ENCODE data around the gene SLC10A7. TPM values are rescaled to one million over a fixed set of nuclear protein-coding genes. Genes with fewer than 3 reads are reported as not detected.

SLC10A7 gene
- total and polyA plus RNA-seq, 12 donors, result 1.3 to 6.6 (median 4.4) TPM

DNA sequence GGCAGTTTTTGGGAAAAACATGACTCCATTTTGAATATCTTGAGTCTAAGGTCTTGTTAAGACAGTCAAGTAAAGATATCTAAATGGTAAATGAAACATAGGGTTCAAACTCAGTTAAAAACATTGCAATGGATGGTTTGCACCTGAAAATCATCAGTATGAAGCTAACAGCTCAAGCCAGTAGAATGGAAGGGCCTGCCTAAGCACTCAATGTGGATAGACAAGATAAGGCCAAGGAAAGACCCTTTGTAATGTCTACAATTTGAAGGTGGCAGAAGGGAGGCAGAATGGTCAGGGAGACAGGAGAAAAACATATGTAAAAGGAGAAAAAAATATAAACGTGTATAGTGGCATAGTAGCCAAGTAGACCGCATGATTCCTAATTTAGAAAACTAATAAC, 229.2 kb downstream of the SLC10A7 start:
- Histone ChIP-seq H3K27me3 (no peaks in the 10 kb centered on the region), H3K4me1 (peaks cover 0 to 11% (median 0%) of the 10 kb centered on the region in 9 donors), H3K4me3 (no peak overlapping the region), H3K36me3 (peaks cover 0 to 16% (median 0%) of the 10 kb centered on the region in 9 donors), H3K27ac (no peak overlapping the region), H3K9me3 (no peaks in the 10 kb centered on the region)
- TF ChIP-seq, protein P1, sequence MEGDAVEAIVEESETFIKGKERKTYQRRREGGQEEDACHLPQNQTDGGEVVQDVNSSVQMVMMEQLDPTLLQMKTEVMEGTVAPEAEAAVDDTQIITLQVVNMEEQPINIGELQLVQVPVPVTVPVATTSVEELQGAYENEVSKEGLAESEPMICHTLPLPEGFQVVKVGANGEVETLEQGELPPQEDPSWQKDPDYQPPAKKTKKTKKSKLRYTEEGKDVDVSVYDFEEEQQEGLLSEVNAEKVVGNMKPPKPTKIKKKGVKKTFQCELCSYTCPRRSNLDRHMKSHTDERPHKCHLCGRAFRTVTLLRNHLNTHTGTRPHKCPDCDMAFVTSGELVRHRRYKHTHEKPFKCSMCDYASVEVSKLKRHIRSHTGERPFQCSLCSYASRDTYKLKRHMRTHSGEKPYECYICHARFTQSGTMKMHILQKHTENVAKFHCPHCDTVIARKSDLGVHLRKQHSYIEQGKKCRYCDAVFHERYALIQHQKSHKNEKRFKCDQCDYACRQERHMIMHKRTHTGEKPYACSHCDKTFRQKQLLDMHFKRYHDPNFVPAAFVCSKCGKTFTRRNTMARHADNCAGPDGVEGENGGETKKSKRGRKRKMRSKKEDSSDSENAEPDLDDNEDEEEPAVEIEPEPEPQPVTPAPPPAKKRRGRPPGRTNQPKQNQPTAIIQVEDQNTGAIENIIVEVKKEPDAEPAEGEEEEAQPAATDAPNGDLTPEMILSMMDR (IDR thresholded peaks at IDR 0.05), result no peak
- intact Hi-C loops (cut with DNase I), result no loop called here
- 40 to 83% methylated on average over 2 of the region's 2 CpGs for WGBS, 2 donors
- ATAC-seq (no peak), DNase-seq (no peak)

DNA sequence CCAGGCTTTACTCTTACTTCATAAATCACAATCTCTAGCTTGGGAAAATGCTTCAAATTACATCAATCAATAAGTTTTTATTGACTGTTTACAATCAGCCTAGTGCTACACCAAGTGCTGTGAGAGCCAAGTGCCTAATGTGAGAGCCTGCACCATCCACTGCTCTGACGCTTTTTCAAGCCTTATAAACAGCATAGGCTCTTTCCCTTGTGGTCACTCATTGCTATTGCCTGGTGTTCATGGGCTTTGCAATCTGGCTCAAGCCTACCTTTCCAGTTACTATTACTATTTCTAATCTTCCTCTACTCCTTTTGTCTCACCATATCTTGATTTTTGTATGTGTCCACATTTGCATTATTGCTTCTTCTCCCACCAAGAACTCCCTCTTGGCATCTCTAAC, 230.4 kb downstream of the SLC10A7 start:
- TF ChIP-seq, protein P1 (IDR thresholded peaks at IDR 0.05), result no peak
- WGBS, 2 donors, result 98 to 100% methylated on average over 1 of the region's 1 CpG
- ATAC-seq (no peak), DNase-seq (no peak)
- no peak overlapping the region for H3K27ac ChIP-seq
- peaks cover 0 to 11% (median 0%) of the 10 kb centered on the region in 9 donors for H3K4me1 ChIP-seq
- H3K4me3 ChIP-seq, result no peak overlapping the region
- peaks cover 0 to 16% (median 0%) of the 10 kb centered on the region in 9 donors for H3K36me3 ChIP-seq
- intact Hi-C loops (cut with DNase I), result no loop called here
- no peaks in the 10 kb centered on the region for H3K27me3 ChIP-seq
- H3K9me3 ChIP-seq, result no peaks in the 10 kb centered on the region

- TF ChIP-seq, protein P1 (IDR thresholded peaks at IDR 0.05), result no peak
- peak in 1 of 8 donors; percentile 31 for ATAC-seq
- Histone ChIP-seq H3K27me3 (no peaks in the 10 kb centered on the region), H3K4me3 (no peak overlapping the region), H3K27ac (peak overlapping the region in 1 of 10 donors; percentile 54), H3K36me3 (peaks cover 0 to 10% (median 0%) of the 10 kb centered on the region in 9 donors), H3K9me3 (no peaks in the 10 kb centered on the region), H3K4me1 (peaks cover 0 to 27% (median 10%) of the 10 kb centered on the region in 9 donors)
- intact Hi-C loops (cut with DNase I), result no loop called here
- DNase-seq, result no peak
- whole genome bisulfite sequencing, 2 donors, result 69 to 74% methylated on average over 4 of the region's 4 CpGs
These were observed 233.5 kb downstream of the SLC10A7 start for GRCh38 chr4:146288193-146288592.

DNA sequence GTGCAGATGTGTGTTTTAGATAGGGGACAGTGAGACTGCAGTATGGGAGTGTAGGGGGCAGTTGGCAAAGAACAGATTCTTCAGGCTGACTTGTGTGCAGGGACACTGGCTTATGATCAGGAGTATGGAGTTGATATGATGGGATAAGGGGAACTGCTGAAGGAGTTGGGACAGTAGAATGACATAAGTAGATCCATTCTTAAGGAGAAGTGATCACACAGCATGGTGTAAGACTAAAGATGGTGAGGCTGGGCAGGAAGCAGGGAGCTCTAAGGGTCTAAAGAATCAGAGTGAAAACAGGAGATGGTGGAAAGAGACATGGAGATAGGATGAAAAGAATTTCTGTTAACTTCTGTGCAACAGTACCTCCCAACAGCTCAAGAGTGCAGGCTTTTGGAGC, 236.7 kb downstream of the SLC10A7 start:
- DNase-seq (no peak), ATAC-seq (no peak)
- Histone ChIP-seq H3K27ac (peak overlapping the region in 3 of 10 donors; percentile 45 to 79 (median 62)), H3K27me3 (no peaks in the 10 kb centered on the region), H3K9me3 (no peaks in the 10 kb centered on the region), H3K4me1 (peaks cover 0 to 34% (median 18%) of the 10 kb centered on the region in 9 donors), H3K36me3 (peaks cover 0 to 10% (median 0%) of the 10 kb centered on the region in 9 donors), H3K4me3 (no peak overlapping the region)
- intact Hi-C loops (cut with DNase I), result no loop called here
- TF ChIP-seq, protein P1 (IDR thresholded peaks at IDR 0.05), result no peak
